WI38 (cell line): ENCODE measurements around the gene SDHB.

Experiments used
- H3K4me3 ChIP-seq: 2 replicates; pipeline ENCODE4 v1.5.1; 2011; ENCODE audit warnings: low read depth, mild to moderate bottlenecking, control low read depth, low read length
- CTCF ChIP-seq: IDR thresholded peaks from 2 replicates; pipeline ENCODE4 v1.5.1; 2012; ENCODE audit warnings: low read depth, mild to moderate bottlenecking, control low read depth, low read length

SDHB gene

GRCh38 chr1:16978139-16978538, 75.7 kb downstream of the SDHB start:
- no peak for TF ChIP-seq CTCF
- no peak overlapping the region for H3K4me3 ChIP-seq

- no peak for TF ChIP-seq CTCF
- H3K4me3 ChIP-seq: no peak overlapping the region
Measured at GRCh38 chr1:16977377-16977776, 76.5 kb downstream of the SDHB start.

DNA sequence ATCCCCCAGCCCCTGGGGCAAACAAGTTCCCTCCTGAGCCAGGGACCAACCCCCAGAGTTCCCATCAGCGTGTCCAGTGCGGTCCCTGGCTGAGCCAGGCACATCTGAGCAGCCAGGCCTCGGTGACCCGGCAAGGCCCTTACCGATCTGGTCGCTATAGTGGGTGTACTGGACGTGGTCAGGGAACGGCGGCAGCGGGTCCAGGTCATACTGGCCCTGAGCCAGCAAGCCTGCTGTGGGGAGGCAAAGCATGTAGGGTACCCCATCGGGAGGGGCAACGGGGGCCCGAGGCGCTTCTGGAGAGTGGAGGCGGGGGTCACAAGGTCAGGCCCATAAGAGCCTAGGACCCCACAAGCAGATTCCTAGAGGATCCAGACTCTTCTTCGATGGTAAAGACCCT, 76.9 kb downstream of the SDHB start:
- H3K4me3 ChIP-seq: no peak overlapping the region
- TF ChIP-seq CTCF: no peak

- H3K4me3 ChIP-seq: no peak overlapping the region
- TF ChIP-seq CTCF: no peak
Measured at GRCh38 chr1:16975838-16976237, 78.0 kb downstream of the SDHB start.

GRCh38 chr1:16975211-16975610, 78.6 kb downstream of the SDHB start:
- no peak for TF ChIP-seq CTCF
- H3K4me3 ChIP-seq: no peak overlapping the region

- TF ChIP-seq CTCF: no peak
- no peak overlapping the region for H3K4me3 ChIP-seq
Measured at GRCh38 chr1:16973215-16973614, 80.6 kb downstream of the SDHB start.

DNA sequence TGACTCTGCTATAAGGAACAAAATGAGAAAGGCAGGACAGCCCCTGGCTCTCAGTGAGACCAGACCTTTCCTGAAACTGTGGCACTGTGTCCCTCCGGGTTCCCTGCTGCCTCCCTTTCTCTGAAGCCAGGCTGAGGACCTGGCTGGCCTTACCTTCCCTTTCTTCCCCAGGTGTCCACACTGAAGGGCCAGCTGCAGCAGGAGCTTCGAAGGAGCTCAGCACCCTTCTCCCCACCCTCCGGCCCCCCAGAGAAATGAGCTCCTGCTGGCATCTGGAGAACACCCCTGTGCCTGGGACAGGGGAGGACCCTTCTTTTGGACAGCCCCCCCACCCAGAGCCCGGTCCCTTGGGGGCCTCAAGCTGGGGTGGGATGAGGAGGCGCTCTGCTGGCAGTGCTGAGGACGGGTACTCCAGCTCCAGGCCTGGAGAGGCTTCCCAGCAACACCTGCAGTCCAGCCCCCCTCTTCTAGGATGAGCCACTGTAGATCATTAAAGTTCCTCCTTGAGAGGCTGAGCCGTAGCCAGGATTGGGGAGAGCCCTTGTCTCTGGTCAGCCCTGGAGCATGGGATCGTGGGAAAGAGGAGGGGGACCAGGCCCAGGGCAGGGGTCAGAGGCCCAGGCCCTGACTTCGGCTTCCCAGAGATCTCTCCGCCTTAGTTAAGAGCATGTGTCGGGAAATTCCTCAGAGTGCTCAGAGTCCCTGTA, 81.5 kb downstream of the SDHB start:
- H3K4me3 ChIP-seq: no peak overlapping the region
- no peak for TF ChIP-seq CTCF
